K562 (cell line): ENCODE results near the gene KLHL24. TPM values are rescaled to one million over a fixed set of nuclear protein-coding genes. Genes with fewer than 3 reads are reported as not detected.

Source experiments
- ATF7 ChIP-seq: fragments of 450-650 bp; IDR thresholded peaks from 2 replicates; pipeline ENCODE4 v1.7.1; 2014; ENCODE audit warnings: mild to moderate bottlenecking, moderate library complexity
- CBX3 ChIP-seq, 2 experiments: IDR thresholded peaks; 1 replicate in 1 of 2; 2 replicates in 1 of 2; pipeline ENCODE4 v1.6.1; 2012; ENCODE audit warnings: inconsistent platforms in 2 of 2, low read length in 2 of 2, borderline replicate concordance in 1 of 2, control low read depth in 1 of 2
- CEBPB ChIP-seq: fragments of 450-650 bp; IDR thresholded peaks from 2 replicates; pipeline ENCODE4 v1.6.1; 2016; ENCODE audit warnings: missing genetic modification characterization, missing compliant biosample characterization
- FOXJ2 ChIP-seq: fragments of 200-800 bp; sonication (Bioruptor generic); IDR thresholded peaks from 2 replicates; pipeline ENCODE4 v1.6.1; 2016; ENCODE audit warnings: missing genetic modification characterization, missing compliant biosample characterization
- GATAD2B ChIP-seq: fragments of 450-650 bp; IDR thresholded peaks from 2 replicates; pipeline ENCODE4 v1.6.1; 2017; ENCODE audit warnings: mild to moderate bottlenecking, borderline replicate concordance
- HMGXB4 ChIP-seq: sonication (generic); formaldehyde crosslinking; IDR thresholded peaks from 2 replicates; pipeline ENCODE4 v1.8.1; 2023; ENCODE audit warnings: mild to moderate bottlenecking, missing genetic modification reagents
- HSF4 ChIP-seq: fragments of 250-450 bp; sonication (Bioruptor Pico); IDR thresholded peaks from 2 replicates; pipeline ENCODE4 v2.1.2; 2022; ENCODE audit warnings: mild to moderate bottlenecking, moderate library complexity, borderline replicate concordance
- NCOA4 ChIP-seq: fragments of 450-650 bp; IDR thresholded peaks from 2 replicates; pipeline ENCODE4 v1.6.1; 2018; ENCODE audit warnings: mild to moderate bottlenecking; ENCODE audit not compliant: partially characterized antibody
- RB1 ChIP-seq: fragments of 450-650 bp; IDR thresholded peaks from 2 replicates; pipeline ENCODE4 v1.6.1; 2017; ENCODE audit warnings: low read depth, mild to moderate bottlenecking
- RCOR1 ChIP-seq, 2 experiments: IDR thresholded peaks; 2 replicates each; pipeline ENCODE4 v1.6.1; 2012; ENCODE audit warnings: low read depth in 2 of 2, low read length in 2 of 2, borderline replicate concordance in 1 of 2, improper control_type of control experiment in 1 of 2
- RFX5 ChIP-seq: IDR thresholded peaks from 2 replicates; pipeline ENCODE4 v1.6.1; 2011; ENCODE audit warnings: low read depth, mild to moderate bottlenecking, improper control_type of control experiment, low read length
- SMAD4 ChIP-seq: fragments of 250-450 bp; sonication (Bioruptor Pico); conservative IDR thresholded peaks from 2 replicates; pipeline ENCODE4 v1.8.0; 2021; ENCODE audit warnings: inconsistent platforms, mild to moderate bottlenecking, moderate library complexity
- TFAP4 ChIP-seq: sonication (generic); formaldehyde crosslinking; IDR thresholded peaks from 2 replicates; pipeline ENCODE4 v1.8.0; 2022; ENCODE audit warnings: missing genetic modification reagents, mild to moderate bottlenecking, moderate library complexity, borderline replicate concordance
- TFE3 ChIP-seq: fragments of 450-650 bp; formaldehyde crosslinking; IDR thresholded peaks from 2 replicates; pipeline ENCODE4 v1.4.0; 2020; ENCODE audit warnings: mild to moderate bottlenecking, mixed read lengths
- TSHZ1 ChIP-seq: fragments of 250-450 bp; sonication (Bioruptor Pico); IDR thresholded peaks from 2 replicates; pipeline ENCODE4 v1.4.0; 2020; ENCODE audit warnings: mild to moderate bottlenecking, moderate library complexity
- ZBTB33 ChIP-seq: sonication (generic); formaldehyde crosslinking; IDR thresholded peaks from 2 replicates; pipeline ENCODE4 v1.8.1; 2023; ENCODE audit warnings: mild to moderate bottlenecking, missing genetic modification reagents
- polyA plus RNA-seq, 8 experiments: library from polyadenylated mRNA; depleted of rRNA in 4 of 8; stranded (reverse) in 5 of 8; unstranded in 3 of 8; fragments of >200 nt; fragmentation: Nextera tagmentation in 2 of 8; fragmentation: Illumina TruSeq in 1 of 8; extraction: Ambion mirVana in 2 of 8; extraction: Trizol in 1 of 8; gene quantifications; 2 replicates each; pipeline versions ENCODE4 v1.2.1 to v1.2.3, GENCODE V29; 2011 to 2014; ENCODE audit warnings: inconsistent platforms in 1 of 8, missing spikeins in 1 of 8
- total RNA-seq, 7 experiments: library from RNA; depleted of rRNA in 6 of 7; stranded (reverse); fragments of >200 nt in 6 of 7; fragmentation: Illumina TruSeq in 2 of 7; extraction: Trizol in 2 of 7; gene quantifications; 2 replicates each; pipeline versions ENCODE4 v1.2.1 to v1.2.3, GENCODE V29; 2011 to 2021; ENCODE audit warnings: low replicate concordance in 1 of 7

Gene KLHL24
- total and polyA plus RNA-seq, 9 of the 15 experiments (the other 6 are each of a cell fraction or from before 2014, with no cell fraction given), result 3.3 to 21.2 (median 14.2) TPM

GRCh38 chr3:183636221-183637105, 1.0 kb downstream of the KLHL24 start (continued):
- peak in 1 of 2 experiments; percentile 18; a peak in 1 of 3 replicates for TF ChIP-seq CBX3 (IDR thresholded peaks at IDR 0.05; ENCODE audit: borderline replicate concordance in 1 of 2, low read length in 2 of 2)
- TF ChIP-seq CEBPB, result peak; percentile 99
- TF ChIP-seq GATAD2B, result 0 out of 2 replicates have a peak, but pooled peaks have one; percentile 29
- TF ChIP-seq RB1, result peak; percentile 74
- TF ChIP-seq HSF4 (CRISPR knock-in tag), result 0 out of 2 replicates have a peak, but pooled peaks have one; percentile 9
- TF ChIP-seq ZBTB33 (CRISPR knock-in tag), result no peak
- no peak for TF ChIP-seq NCOA4
- TF ChIP-seq HMGXB4, result 0 out of 2 replicates have a peak, but pooled peaks have one; percentile 13
- TF ChIP-seq TSHZ1, result no peak
- TF ChIP-seq ATF7, result peak; percentile 58
- peak; percentile 52; the same call in 1 of the 2 replicates for TF ChIP-seq TFAP4
- peak; percentile 60; the same call in 1 of the 2 replicates for TF ChIP-seq FOXJ2 (tag)
- TF ChIP-seq TFE3 (CRISPR knock-in tag), result peak; percentile 51
- TF ChIP-seq RFX5, result no peak
- 0 out of 4 replicates have a peak, but pooled peaks of 1 of the 2 experiments have one; percentile 9 for TF ChIP-seq RCOR1 (IDR thresholded peaks at IDR 0.05; ENCODE audit: borderline replicate concordance in 1 of 2, low read depth in 2 of 2, low read length in 2 of 2)
- TF ChIP-seq SMAD4, result peak; percentile 25
